A204.1 (cell line): Measurements from ENCODE around the gene PRKCE.

Source experiments
- FAIRE-seq: peaks from 2 replicates; lab custom pipeline; 2012; peaks lifted over from hg19 to GRCh38; lab: Jason Lieb, UNC

Gene PRKCE

DNA sequence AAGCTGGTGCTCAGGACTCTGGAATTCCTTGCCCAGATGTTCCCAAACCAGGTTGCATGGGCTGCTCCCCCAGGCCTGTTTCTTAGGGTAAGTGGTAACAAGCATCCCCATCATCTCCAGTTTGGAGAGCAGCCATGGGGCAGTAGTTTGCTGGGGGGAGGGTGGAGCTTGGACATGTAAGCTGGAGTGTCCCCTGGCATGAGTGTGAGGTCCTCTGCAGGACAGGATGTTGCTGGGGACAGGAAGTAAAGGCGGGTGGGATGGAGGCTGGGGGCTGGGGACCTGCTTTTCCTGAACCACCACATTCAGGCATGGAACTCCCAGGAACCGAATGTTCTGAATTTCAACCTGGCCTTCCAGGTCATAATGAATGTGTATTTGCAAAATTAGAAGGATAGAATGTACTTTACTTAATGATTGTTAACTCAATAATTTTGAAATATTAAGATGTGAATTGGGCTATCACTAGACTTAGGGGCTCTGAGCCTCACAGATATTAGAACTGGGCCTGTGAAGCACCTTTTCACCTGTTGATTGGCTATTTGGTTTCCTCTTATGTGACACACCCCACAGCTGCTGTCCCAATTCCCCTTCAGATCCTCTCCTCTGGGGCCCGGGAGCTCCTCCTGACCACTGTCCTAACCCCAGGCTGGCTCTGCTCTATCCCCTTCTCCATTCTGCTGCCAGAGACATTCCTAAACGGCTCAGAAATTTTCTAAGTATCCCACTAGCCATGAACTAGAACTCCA is 579.4 kb downstream of the PRKCE start:
- no peak for FAIRE-seq

DNA sequence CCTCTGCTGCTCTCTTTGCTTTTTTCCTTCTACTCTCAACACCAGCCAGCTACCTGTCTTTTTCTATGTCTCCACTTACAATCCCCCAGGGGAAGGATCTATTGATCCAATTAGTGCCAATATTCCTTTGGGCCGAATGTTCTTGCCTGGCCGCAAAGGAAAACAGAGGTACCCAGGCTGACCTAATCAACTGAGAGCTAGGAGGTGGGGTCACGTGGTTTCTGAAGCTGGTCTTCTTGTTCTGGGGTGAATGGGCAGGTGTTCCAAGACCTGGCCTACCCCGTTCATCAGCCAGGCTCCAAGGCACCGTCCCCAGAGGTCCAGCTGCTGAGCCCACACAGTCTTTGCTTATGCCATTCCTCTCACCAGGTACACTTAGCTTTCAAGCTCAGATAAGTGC is 580.2 kb downstream of the PRKCE start:
- no peak for FAIRE-seq

DNA sequence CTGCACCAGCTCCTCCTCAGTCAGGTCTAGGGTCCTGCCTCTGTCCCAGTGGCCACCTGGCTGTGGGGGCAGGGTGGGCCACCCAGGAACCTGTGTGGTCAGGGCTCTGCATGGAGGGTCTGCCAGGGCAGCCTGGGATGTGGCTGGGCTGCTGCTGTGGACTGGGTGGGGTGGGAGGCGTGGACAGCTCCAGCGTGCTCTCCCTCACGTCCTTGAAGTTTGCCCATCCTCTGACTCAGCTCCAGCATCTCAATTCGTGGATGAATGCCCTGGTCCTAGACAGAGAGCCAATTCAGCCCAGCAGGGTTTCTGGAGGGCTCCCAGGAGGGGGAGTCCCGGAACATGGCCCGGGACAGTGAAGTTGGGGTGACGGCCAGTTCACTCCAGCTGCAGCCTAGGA is 581.4 kb downstream of the PRKCE start:
- no peak for FAIRE-seq

DNA sequence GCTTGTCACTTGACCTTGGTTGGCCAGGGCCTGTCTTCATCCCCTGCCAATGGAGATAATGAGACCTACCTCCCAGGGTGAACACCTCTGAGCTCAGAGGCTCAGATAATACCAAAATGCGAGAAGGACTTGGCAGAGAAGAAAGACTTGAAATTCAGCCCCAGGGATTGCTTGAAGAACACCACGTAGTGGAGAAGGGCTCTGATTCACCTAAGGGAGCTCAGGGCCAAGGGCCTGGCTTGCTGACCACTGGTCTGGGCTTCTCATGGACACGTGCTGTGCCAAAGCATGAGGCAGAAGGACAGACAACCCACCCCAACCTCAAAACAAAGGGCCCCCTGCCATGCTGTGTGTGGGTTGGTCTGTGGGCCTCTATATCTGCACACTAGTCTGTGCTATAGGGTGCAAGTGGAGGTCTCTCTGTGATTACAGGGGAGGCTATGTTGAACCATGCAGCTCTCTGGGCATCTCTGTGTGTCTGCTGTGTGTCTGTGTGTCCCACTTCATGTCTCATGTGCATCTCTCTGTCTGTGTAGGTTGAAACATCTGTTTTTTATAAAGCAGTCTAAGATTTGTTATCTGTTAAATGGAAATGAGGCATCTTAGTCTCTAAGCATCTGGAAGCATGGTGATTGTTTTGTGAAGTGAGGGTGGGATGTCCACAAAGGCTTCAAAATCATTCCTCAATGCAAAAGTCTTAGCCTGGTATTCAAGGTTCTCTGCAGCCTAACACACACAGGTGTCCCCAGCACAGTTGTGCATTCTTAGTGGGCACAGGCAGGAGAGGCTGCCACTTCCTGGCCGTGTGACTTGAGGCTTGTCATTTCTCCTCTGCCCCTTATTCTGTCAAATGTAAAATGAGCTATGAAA is 584.8 kb downstream of the PRKCE start:
- FAIRE-seq = no peak

DNA sequence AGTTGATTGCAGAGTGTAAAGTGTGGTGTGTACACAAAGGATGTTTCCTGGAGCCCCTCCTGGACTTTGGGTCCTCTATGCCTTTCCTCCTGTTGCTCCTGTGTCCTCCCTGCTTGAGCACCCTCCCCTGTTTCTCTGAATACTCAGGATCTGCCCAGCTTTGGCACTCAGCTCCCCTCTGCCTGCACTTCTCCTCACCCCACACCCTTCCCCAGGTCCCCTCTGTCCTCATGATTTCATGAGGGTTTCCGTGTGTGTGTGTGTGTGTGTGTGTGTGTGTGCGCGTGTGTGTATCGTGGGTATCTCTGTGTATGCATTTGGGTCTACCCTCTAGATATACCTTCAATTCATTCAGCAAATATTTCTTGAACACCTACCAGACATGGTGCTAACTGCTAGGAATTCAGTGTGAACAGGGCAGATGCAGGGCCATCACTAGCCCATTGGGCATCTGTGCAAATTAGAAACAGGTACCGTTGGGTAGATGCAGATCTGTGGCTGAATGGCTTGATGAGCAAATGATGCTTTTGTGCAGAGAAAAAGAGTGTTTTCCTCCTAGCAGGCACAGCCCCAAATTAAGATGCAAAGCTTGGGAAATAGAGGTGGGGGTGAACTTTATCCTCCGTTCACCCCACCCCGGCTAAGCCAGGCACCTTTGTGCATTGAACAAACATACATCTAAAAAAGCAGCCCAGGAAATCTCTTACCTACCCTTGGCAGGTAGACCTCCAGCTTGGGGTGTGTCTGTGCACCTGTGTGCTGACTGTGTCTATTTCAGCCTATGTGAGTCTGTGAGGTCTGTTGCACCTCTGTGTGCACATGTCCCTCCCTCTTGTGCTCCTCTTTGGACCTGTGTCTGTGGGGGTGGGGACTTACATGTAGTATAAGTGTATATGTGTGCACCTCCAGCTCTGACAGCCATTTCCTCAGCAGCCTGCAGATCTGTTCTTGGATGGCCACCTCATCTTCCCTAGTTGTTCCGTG is 585.7 kb downstream of the PRKCE start:
- FAIRE-seq = no peak
